GM12878 (cell line): ENCODE results near the gene NAB1. TPM values are rescaled to one million over a fixed set of nuclear protein-coding genes. Genes with fewer than 3 reads are reported as not detected.

Experiments
- BACH1 ChIP-seq: fragments of 450-650 bp; IDR thresholded peaks from 2 replicates; pipeline ENCODE4 v1.6.1; 2017; ENCODE audit warnings: mild to moderate bottlenecking, borderline replicate concordance
- CHD4 ChIP-seq: fragments of 200-600 bp; sonication (generic); IDR thresholded peaks from 2 replicates; pipeline ENCODE4 v1.6.1; 2016; ENCODE audit warnings: mild to moderate bottlenecking
- GATAD2B ChIP-seq: fragments of 450-650 bp; conservative IDR thresholded peaks from 2 replicates; pipeline ENCODE4 v1.6.1; 2017; ENCODE audit warnings: low read depth, mild to moderate bottlenecking, moderate library complexity
- JUND ChIP-seq: IDR thresholded peaks from 2 replicates; pipeline ENCODE4 v1.6.1; 2012; ENCODE audit warnings: low read depth, mild to moderate bottlenecking, low read length, improper control_type of control experiment, moderate library complexity
- MTA3 ChIP-seq: IDR thresholded peaks from 2 replicates; pipeline ENCODE4 v1.6.1; 2012; ENCODE audit warnings: low read length, inconsistent platforms, borderline replicate concordance
- NFYA ChIP-seq: IDR thresholded peaks from 2 replicates; pipeline ENCODE4 v1.6.1; 2011; ENCODE audit warnings: low read depth, mild to moderate bottlenecking, low read length, improper control_type of control experiment, borderline replicate concordance
- PAX8 ChIP-seq: fragments of 450-650 bp; IDR thresholded peaks from 2 replicates; pipeline ENCODE4 v1.6.1; 2017; ENCODE audit warnings: mild to moderate bottlenecking, moderate library complexity
- RAD51 ChIP-seq: fragments of 450-650 bp; IDR thresholded peaks from 2 replicates; pipeline ENCODE4 v1.6.1; 2016; ENCODE audit warnings: moderate library complexity, mild to moderate bottlenecking, inconsistent platforms
- RB1 ChIP-seq: fragments of 450-650 bp; formaldehyde crosslinking; IDR thresholded peaks from 2 replicates; pipeline ENCODE4 v1.6.1; 2017; ENCODE audit warnings: mild to moderate bottlenecking, borderline replicate concordance
- RCOR1 ChIP-seq: conservative IDR thresholded peaks from 2 replicates; pipeline ENCODE4 v1.6.1; 2012; ENCODE audit warnings: low read depth, low read length, improper control_type of control experiment
- RUNX3 ChIP-seq: IDR thresholded peaks from 2 replicates; pipeline ENCODE4 v1.6.1; 2012; ENCODE audit warnings: low read length, inconsistent platforms
- TARDBP ChIP-seq: IDR thresholded peaks from 2 replicates; pipeline ENCODE4 v1.6.1; 2016; ENCODE audit warnings: borderline replicate concordance
- TBL1XR1 ChIP-seq: IDR thresholded peaks from 2 replicates; pipeline ENCODE4 v1.6.1; 2012; ENCODE audit warnings: low read depth, low read length, improper control_type of control experiment
- ZNF207 ChIP-seq: fragments of 450-650 bp; IDR thresholded peaks from 2 replicates; pipeline ENCODE4 v1.6.1; 2014; ENCODE audit warnings: antibody characterized with exemption, mild to moderate bottlenecking, borderline replicate concordance
- ZNF217 ChIP-seq: fragments of 450-650 bp; IDR thresholded peaks from 2 replicates; pipeline ENCODE4 v1.6.1; 2017; ENCODE audit warnings: antibody characterized with exemption, mild to moderate bottlenecking
- ZSCAN29 ChIP-seq: fragments of 450-650 bp; IDR thresholded peaks from 2 replicates; pipeline ENCODE4 v1.6.1; 2017; ENCODE audit warnings: mild to moderate bottlenecking, moderate library complexity
- polyA plus RNA-seq, 11 experiments: library from polyadenylated mRNA; depleted of rRNA in 4 of 11; unstranded in 6 of 11; stranded (reverse) in 5 of 11; fragments of >200 nt; fragmentation: Nextera tagmentation in 4 of 11; fragmentation: Illumina TruSeq in 1 of 11; extraction: Ambion mirVana in 4 of 11; extraction: Trizol in 1 of 11; gene quantifications; 1 replicate in 1 of 11; 2 replicates in 10 of 11; pipeline versions ENCODE4 v1.2.1 to v1.2.3, GENCODE V29; 2011 to 2016; ENCODE audit warnings: inconsistent platforms in 2 of 11, missing spikeins in 2 of 11, low read depth in 1 of 11
- total RNA-seq, 4 experiments: library from RNA; depleted of rRNA in 3 of 4; stranded (reverse); fragments of >200 nt in 3 of 4; fragmentation: Illumina TruSeq in 1 of 4; extraction: Trizol in 1 of 4; gene quantifications; 2 replicates each; pipeline versions ENCODE4 v1.2.1 to v1.2.3, GENCODE V29; 2013 to 2021
- TF ChIP-seq, protein P1 (sequence below): fragments of 450-650 bp; IDR thresholded peaks from 2 replicates; pipeline ENCODE4 v1.6.1; 2017; ENCODE audit warnings: mild to moderate bottlenecking, moderate library complexity
- TF ChIP-seq, protein P2 (sequence below): fragments of 450-650 bp; IDR thresholded peaks from 2 replicates; pipeline ENCODE4 v1.6.1; 2017; ENCODE audit warnings: mild to moderate bottlenecking, moderate library complexity
- TF ChIP-seq, protein P3 (sequence below): fragments of 150-350 bp; IDR thresholded peaks from 2 replicates; pipeline ENCODE4 v1.6.1; 2014; ENCODE audit warnings: mild to moderate bottlenecking, low read depth, low read length
- TF ChIP-seq, protein P4 (sequence below): IDR thresholded peaks from 2 replicates; pipeline ENCODE4 v1.6.1; 2011; ENCODE audit warnings: borderline replicate concordance, low read depth, mild to moderate bottlenecking, moderate library complexity, mixed read lengths, low read length; ENCODE audit not compliant: insufficient read depth; ENCODE audit errors: extremely low read length

NAB1 gene
- total and polyA plus RNA-seq, 10 of the 15 experiments (the other 5 are each of a cell fraction or from before 2014, with no cell fraction given): 4.5 to 39.6 (median 23.0) TPM

DNA sequence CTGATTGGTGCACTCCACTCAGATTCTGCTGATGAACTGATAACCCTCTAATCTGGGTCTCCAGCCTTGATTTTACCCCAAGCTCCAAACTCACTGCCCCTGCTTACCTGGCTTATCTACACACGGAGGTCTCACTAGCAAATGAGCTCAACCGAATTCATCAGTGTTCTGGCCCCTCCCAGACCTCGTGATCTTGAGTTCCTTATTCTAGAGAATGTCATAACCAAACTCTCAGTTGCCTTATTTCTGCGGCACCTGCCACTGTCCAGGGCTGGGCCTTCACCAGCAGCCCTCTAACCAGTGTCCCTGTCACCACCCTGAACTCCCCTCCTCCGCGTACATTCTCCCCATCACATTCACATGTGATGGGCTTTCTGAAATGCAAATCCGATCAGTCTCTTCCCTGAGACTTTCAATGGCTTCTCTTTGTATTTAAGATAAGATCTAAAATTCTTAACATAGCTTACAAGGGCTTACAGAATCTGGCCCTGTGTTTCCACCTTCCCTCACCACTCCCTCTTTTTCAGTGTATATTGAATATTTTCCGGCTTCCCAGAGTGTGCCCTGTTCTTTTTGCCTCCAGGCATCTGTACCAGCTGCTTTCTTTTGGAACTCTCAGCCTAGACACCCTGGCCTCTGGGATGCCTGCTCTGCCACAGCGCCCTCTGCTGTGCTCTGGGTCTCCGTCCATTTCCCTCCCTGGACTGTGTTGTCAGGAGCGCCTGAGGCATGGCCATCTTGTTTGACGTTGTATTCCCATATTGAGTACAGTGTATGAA, 31.1 kb downstream of the NAB1 start (continued):
- TF ChIP-seq RB1 (no peak; the same call in 1 of the 2 replicates), TBL1XR1 (no peak), MTA3 (no peak), CHD4 (no peak), ZSCAN29 (0 out of 2 replicates have a peak, but pooled peaks have one; percentile 22), ZNF217 (no peak), BACH1 (no peak), RUNX3 (peak; percentile 38; the same call in 1 of the 2 replicates), TARDBP (no peak), RAD51 (peak; percentile 82), ZNF207 (no peak; the same call in 1 of the 2 replicates), NFYA (no peak), PAX8 (no peak), JUND (no peak; the same call in 1 of the 2 replicates), RCOR1 (no peak), GATAD2B (0 out of 2 replicates have a peak, but pooled peaks have one; percentile 46)
- TF ChIP-seq, protein P1, sequence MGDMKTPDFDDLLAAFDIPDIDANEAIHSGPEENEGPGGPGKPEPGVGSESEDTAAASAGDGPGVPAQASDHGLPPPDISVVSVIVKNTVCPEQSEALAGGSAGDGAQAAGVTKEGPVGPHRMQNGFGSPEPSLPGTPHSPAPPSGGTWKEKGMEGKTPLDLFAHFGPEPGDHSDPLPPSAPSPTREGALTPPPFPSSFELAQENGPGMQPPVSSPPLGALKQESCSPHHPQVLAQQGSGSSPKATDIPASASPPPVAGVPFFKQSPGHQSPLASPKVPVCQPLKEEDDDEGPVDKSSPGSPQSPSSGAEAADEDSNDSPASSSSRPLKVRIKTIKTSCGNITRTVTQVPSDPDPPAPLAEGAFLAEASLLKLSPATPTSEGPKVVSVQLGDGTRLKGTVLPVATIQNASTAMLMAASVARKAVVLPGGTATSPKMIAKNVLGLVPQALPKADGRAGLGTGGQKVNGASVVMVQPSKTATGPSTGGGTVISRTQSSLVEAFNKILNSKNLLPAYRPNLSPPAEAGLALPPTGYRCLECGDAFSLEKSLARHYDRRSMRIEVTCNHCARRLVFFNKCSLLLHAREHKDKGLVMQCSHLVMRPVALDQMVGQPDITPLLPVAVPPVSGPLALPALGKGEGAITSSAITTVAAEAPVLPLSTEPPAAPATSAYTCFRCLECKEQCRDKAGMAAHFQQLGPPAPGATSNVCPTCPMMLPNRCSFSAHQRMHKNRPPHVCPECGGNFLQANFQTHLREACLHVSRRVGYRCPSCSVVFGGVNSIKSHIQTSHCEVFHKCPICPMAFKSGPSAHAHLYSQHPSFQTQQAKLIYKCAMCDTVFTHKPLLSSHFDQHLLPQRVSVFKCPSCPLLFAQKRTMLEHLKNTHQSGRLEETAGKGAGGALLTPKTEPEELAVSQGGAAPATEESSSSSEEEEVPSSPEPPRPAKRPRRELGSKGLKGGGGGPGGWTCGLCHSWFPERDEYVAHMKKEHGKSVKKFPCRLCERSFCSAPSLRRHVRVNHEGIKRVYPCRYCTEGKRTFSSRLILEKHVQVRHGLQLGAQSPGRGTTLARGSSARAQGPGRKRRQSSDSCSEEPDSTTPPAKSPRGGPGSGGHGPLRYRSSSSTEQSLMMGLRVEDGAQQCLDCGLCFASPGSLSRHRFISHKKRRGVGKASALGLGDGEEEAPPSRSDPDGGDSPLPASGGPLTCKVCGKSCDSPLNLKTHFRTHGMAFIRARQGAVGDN: peak; percentile 67
- TF ChIP-seq, protein P2, sequence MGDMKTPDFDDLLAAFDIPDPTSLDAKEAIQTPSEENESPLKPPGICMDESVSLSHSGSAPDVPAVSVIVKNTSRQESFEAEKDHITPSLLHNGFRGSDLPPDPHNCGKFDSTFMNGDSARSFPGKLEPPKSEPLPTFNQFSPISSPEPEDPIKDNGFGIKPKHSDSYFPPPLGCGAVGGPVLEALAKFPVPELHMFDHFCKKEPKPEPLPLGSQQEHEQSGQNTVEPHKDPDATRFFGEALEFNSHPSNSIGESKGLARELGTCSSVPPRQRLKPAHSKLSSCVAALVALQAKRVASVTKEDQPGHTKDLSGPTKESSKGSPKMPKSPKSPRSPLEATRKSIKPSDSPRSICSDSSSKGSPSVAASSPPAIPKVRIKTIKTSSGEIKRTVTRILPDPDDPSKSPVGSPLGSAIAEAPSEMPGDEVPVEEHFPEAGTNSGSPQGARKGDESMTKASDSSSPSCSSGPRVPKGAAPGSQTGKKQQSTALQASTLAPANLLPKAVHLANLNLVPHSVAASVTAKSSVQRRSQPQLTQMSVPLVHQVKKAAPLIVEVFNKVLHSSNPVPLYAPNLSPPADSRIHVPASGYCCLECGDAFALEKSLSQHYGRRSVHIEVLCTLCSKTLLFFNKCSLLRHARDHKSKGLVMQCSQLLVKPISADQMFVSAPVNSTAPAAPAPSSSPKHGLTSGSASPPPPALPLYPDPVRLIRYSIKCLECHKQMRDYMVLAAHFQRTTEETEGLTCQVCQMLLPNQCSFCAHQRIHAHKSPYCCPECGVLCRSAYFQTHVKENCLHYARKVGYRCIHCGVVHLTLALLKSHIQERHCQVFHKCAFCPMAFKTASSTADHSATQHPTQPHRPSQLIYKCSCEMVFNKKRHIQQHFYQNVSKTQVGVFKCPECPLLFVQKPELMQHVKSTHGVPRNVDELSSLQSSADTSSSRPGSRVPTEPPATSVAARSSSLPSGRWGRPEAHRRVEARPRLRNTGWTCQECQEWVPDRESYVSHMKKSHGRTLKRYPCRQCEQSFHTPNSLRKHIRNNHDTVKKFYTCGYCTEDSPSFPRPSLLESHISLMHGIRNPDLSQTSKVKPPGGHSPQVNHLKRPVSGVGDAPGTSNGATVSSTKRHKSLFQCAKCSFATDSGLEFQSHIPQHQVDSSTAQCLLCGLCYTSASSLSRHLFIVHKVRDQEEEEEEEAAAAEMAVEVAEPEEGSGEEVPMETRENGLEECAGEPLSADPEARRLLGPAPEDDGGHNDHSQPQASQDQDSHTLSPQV: no peak
- TF ChIP-seq, protein P3, sequence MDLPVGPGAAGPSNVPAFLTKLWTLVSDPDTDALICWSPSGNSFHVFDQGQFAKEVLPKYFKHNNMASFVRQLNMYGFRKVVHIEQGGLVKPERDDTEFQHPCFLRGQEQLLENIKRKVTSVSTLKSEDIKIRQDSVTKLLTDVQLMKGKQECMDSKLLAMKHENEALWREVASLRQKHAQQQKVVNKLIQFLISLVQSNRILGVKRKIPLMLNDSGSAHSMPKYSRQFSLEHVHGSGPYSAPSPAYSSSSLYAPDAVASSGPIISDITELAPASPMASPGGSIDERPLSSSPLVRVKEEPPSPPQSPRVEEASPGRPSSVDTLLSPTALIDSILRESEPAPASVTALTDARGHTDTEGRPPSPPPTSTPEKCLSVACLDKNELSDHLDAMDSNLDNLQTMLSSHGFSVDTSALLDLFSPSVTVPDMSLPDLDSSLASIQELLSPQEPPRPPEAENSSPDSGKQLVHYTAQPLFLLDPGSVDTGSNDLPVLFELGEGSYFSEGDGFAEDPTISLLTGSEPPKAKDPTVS: no peak
- TF ChIP-seq, protein P4, sequence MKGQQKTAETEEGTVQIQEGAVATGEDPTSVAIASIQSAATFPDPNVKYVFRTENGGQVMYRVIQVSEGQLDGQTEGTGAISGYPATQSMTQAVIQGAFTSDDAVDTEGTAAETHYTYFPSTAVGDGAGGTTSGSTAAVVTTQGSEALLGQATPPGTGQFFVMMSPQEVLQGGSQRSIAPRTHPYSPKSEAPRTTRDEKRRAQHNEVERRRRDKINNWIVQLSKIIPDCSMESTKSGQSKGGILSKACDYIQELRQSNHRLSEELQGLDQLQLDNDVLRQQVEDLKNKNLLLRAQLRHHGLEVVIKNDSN: peak; percentile 41
